Upper lobe of right lung (tissue), 1 donor: Measurements from ENCODE around the gene TICRR. TPM values are rescaled to one million over a fixed set of nuclear protein-coding genes. Genes with fewer than 3 reads are reported as not detected.

Experiments used
- ATAC-seq: fragments of 200-7000 bp; cut with Tn5 transposase; one replicate; pipeline ENCODE4 v1.9.1; 2020; ENCODE audit warnings: mild to moderate bottlenecking, moderate library complexity
- DNase-seq: peaks from one replicate; pipeline ENCODE4 v3.0.0-alpha.2; 2020
- H3K27ac ChIP-seq: fragments of 200-600 bp; one replicate; pipeline ENCODE4 v1.8.0; 2022
- H3K27me3 ChIP-seq: fragments of 200-600 bp; one replicate; pipeline ENCODE4 v1.8.0; 2022; ENCODE audit warnings: mild to moderate bottlenecking
- H3K36me3 ChIP-seq: fragments of 200-600 bp; one replicate; pipeline ENCODE4 v1.8.0; 2022
- H3K4me1 ChIP-seq: fragments of 200-600 bp; one replicate; pipeline ENCODE4 v1.8.0; 2022
- H3K4me3 ChIP-seq: fragments of 200-600 bp; one replicate; pipeline ENCODE4 v1.8.0; 2022; ENCODE audit warnings: mild to moderate bottlenecking
- H3K9me3 ChIP-seq: fragments of 200-600 bp; one replicate; pipeline ENCODE4 v1.8.0; 2022
- intact Hi-C: fragments of 100-400 bp; cut with DNase I; formaldehyde crosslinking; loops from one replicate; pipeline ENCODE4 v1.11.0; 2022
- total RNA-seq: library from RNA; stranded (reverse); fragmentation: NEBNext Ultra II Directional; extraction: Animal tissue kit (Norgen Biotek cat#: 25700); gene quantifications from one replicate; pipeline ENCODE4 v1.2.1, GENCODE V29; 2021
- TF ChIP-seq, protein P1 (sequence below): fragments of 200-600 bp; IDR thresholded peaks from one replicate; pipeline ENCODE4 v1.8.0; 2022; ENCODE audit warnings: antibody characterized with exemption
- donor health status: DM: no; HTN: yes; CAD: no; lungs with severe emphysema.

The TICRR gene
- total RNA-seq, 1 donor from 2014 or later = 0.09 TPM

DNA sequence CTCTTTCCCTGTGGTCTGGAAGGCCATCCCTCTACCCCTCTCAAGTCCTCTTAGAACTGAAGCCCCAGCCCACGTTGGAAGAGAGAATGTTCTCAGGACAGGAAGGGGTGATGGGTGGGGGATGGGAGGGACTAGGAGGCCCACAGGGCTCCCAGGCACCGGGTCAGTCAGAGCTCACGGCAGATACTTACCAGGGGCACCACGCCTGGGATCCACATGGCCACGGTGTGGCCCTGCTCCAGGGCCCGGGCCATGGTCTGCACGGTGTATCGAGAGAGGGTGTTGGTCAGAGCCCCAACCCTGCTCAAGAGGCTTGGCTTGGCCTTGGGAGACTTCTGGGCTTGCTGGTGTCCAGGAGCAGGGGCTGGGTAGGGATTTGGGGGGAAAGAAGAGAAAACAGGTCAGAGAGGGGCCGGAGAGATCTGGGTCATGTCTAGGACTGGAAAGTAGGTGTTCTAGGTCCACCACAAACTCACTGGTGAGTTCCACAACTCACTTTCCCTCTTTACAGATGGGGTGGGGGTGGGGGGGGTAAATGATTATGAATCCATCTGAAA is 94.1 kb downstream of the TICRR start:
- no peak overlapping the region for H3K4me3 ChIP-seq
- intact Hi-C loops = no loop called here
- no peaks in the 10 kb centered on the region for H3K9me3 ChIP-seq
- H3K36me3 ChIP-seq = no peaks in the 10 kb centered on the region
- H3K27ac ChIP-seq = no peak overlapping the region
- no peaks in the 10 kb centered on the region for H3K27me3 ChIP-seq
- DNase-seq = no peak
- H3K4me1 ChIP-seq = peaks cover 8% of the 10 kb centered on the region
- no peak for ATAC-seq
- TF ChIP-seq, protein P1, sequence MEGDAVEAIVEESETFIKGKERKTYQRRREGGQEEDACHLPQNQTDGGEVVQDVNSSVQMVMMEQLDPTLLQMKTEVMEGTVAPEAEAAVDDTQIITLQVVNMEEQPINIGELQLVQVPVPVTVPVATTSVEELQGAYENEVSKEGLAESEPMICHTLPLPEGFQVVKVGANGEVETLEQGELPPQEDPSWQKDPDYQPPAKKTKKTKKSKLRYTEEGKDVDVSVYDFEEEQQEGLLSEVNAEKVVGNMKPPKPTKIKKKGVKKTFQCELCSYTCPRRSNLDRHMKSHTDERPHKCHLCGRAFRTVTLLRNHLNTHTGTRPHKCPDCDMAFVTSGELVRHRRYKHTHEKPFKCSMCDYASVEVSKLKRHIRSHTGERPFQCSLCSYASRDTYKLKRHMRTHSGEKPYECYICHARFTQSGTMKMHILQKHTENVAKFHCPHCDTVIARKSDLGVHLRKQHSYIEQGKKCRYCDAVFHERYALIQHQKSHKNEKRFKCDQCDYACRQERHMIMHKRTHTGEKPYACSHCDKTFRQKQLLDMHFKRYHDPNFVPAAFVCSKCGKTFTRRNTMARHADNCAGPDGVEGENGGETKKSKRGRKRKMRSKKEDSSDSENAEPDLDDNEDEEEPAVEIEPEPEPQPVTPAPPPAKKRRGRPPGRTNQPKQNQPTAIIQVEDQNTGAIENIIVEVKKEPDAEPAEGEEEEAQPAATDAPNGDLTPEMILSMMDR = no peak

DNA sequence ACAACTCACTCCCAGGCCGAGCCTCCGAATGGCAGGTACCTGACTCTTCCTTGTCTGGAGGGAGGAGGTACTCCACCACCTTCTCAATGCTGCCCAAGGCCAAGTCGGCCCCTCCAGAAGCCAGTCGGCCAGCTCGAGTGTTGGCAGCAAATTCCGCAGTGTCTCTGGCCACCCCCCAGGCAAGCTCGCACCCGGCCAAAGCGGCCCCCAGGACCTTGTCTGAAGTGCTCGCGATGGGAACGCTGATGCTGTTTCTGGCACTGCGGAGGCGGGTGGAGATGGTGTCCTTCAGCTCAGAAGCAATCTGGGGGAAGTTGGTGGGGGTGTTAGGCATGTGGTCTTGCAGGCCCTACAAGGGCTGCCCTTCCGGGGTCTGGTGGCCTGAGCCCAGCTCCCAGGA is 94.7 kb downstream of the TICRR start:
- ATAC-seq (no peak), DNase-seq (no peak)
- TF ChIP-seq, protein P1 = no peak
- Histone ChIP-seq H3K9me3 (no peaks in the 10 kb centered on the region), H3K4me3 (no peak overlapping the region), H3K4me1 (peaks cover 5% of the 10 kb centered on the region), H3K36me3 (no peaks in the 10 kb centered on the region), H3K27ac (no peak overlapping the region), H3K27me3 (no peaks in the 10 kb centered on the region)
- intact Hi-C loops = no loop called here

GRCh38 chr15:89670971-89671560 is 95.8 kb downstream of the TICRR start:
- Histone ChIP-seq H3K4me1 (no peaks in the 10 kb centered on the region), H3K4me3 (no peak overlapping the region), H3K36me3 (no peaks in the 10 kb centered on the region), H3K27ac (no peak overlapping the region), H3K27me3 (no peaks in the 10 kb centered on the region), H3K9me3 (no peaks in the 10 kb centered on the region)
- TF ChIP-seq, protein P1 = no peak
- ATAC-seq = no peak
- no peak for DNase-seq
- intact Hi-C loops = no loop called here

- no peaks in the 10 kb centered on the region for H3K36me3 ChIP-seq
- ATAC-seq (no peak), DNase-seq (no peak)
- no peaks in the 10 kb centered on the region for H3K27me3 ChIP-seq
- H3K27ac ChIP-seq = no peak overlapping the region
- H3K4me1 ChIP-seq = no peaks in the 10 kb centered on the region
- intact Hi-C loops = no loop called here
- TF ChIP-seq, protein P1 = no peak
- no peak overlapping the region for H3K4me3 ChIP-seq
- H3K9me3 ChIP-seq = no peaks in the 10 kb centered on the region
Observed at GRCh38 chr15:89671687-89672086, 96.4 kb downstream of the TICRR start.

DNA sequence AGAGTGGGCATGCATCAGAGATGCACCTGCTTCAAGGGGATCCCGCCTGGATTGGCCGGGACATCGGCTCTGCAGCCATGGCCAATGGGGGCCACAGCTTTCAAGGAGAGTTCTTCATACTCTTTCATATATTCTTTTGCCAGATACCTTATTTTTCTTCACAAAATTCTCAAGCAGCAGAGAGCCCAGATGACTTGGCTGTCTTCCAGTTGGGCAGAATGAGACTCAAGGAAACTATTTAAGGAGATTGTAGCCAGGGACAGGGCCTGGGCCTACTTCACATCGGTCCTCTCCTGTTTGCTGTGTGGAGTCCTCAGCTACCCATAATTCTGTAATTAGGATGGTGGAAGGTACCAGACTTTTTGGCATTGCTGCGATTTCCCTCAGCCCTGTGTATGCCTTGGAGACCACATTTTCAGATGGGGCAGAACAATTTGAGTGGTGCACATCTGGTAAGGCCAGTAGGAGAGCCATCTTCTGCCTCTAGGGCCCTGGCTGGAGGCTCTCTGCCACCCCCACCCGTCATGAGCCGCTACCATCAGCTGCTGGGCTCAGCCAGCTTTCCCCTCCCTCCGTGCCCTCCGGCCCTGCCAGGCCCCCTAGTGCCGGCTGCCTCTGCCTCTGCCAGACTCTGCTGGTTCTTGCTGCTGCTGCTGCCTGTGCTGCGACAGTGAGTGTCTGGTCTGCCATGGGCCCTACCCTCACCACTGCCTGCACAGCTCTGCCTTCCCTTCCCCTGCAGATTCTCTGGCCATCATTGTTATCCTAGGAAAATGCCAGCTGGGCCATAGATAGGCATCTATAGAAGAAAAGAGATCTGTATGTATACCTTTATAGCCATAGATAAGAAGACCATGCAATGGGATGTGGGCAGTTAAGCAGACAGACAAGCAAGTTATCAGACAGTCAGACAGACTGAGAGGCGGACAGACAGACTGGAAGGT is 97.2 kb downstream of the TICRR start:
- TF ChIP-seq, protein P1 = no peak
- Histone ChIP-seq H3K4me1 (no peaks in the 10 kb centered on the region), H3K36me3 (no peaks in the 10 kb centered on the region), H3K9me3 (no peaks in the 10 kb centered on the region), H3K27ac (no peak overlapping the region), H3K4me3 (no peak overlapping the region), H3K27me3 (no peaks in the 10 kb centered on the region)
- ATAC-seq (no peak), DNase-seq (no peak)
- intact Hi-C loops = no loop called here
